ENCODE measurements around the gene OR52N5. TPM values are rescaled to one million over a fixed set of nuclear protein-coding genes. Genes with fewer than 3 reads are reported as not detected.

The OR52N5 gene
- total and polyA plus RNA-seq, 9 of the 15 experiments (the other 6 are each of a cell fraction or from before 2014, with no cell fraction given), result not detected

- no peak for TF ChIP-seq FOXP4 (CRISPR knock-in tag; IDR thresholded peaks at IDR 0.05; ENCODE audit: borderline replicate concordance)
- no peak for TF ChIP-seq CUX1 (CRISPR knock-in tag; IDR thresholded peaks at IDR 0.05)
- TF ChIP-seq E2F1 (CRISPR knock-in tag; IDR thresholded peaks at IDR 0.05), result no peak
- TF ChIP-seq HES1 (IDR thresholded peaks at IDR 0.05; ENCODE audit: low read depth), result no peak
- peak; percentile 74 for TF ChIP-seq CBFA2T2 (conservative IDR thresholded peaks at IDR 0.05)
- TF ChIP-seq ATF7 (IDR thresholded peaks at IDR 0.05), result peak; percentile 42; the same call in 1 of the 2 replicates
- TF ChIP-seq MTA2 (IDR thresholded peaks at IDR 0.05; ENCODE audit: low read depth), result peak; percentile 83
- TF ChIP-seq KAT8 (IDR thresholded peaks at IDR 0.05; ENCODE audit: low read depth), result peak; percentile 45; the same call in 1 of the 2 replicates
- peak; percentile 15; the same call in 1 of the 2 replicates for TF ChIP-seq NR2C1 (IDR thresholded peaks at IDR 0.05)
- no peak for TF ChIP-seq NR2C1 (tag; IDR thresholded peaks at IDR 0.05)
- 0 out of 2 replicates have a peak, but pooled peaks have one; percentile 16 for TF ChIP-seq ZEB2 (IDR thresholded peaks at IDR 0.05)
- TF ChIP-seq MNT (conservative IDR thresholded peaks at IDR 0.05), result 0 out of 4 replicates have a peak, but pooled peaks of 1 of the 2 experiments have one; percentile 26
- no peak for TF ChIP-seq SIN3A (IDR thresholded peaks at IDR 0.05; ENCODE audit: borderline replicate concordance in 2 of 2, control insufficient read depth in 1 of 2, low read depth in 2 of 2, low read length in 2 of 2)
- no peak for TF ChIP-seq SIN3B (IDR thresholded peaks at IDR 0.05; ENCODE audit: low read depth)
- no peak for TF ChIP-seq ZNF12 (CRISPR knock-in tag; IDR thresholded peaks at IDR 0.05)
- peak; percentile 29 for TF ChIP-seq RBM25 (IDR thresholded peaks at IDR 0.05; ENCODE audit: low read depth, low read length, severe bottlenecking)
Observed at GRCh38 chr11:5809905-5810795, 27.0 kb upstream of the OR52N5 start (continued).

Data from K562 (cell line).